H9 (cell line): ENCODE data around the gene CABLES1. TPM values are rescaled to one million over a fixed set of nuclear protein-coding genes. Genes with fewer than 3 reads are reported as not detected.

Experiments used
- DNase-seq: peaks from one replicate; pipeline ENCODE4 v3.0.0-alpha.2; 2017
- H2AFZ ChIP-seq: one replicate; pipeline ENCODE4 v1.6.1; 2013; ENCODE audit warnings: mild to moderate bottlenecking, low read length, control low read depth, moderate library complexity
- H2AK5ac ChIP-seq: 2 replicates; pipeline ENCODE4 v1.6.1; 2013; ENCODE audit warnings: low read length, control low read depth, mixed read lengths; ENCODE audit not compliant: insufficient read length
- H2BK120ac ChIP-seq: one replicate; pipeline ENCODE4 v1.6.1; 2013; ENCODE audit warnings: low read depth, mild to moderate bottlenecking, low read length, control low read depth, inconsistent platforms; ENCODE audit not compliant: poor library complexity, severe bottlenecking
- H2BK12ac ChIP-seq: 2 replicates; pipeline ENCODE4 v1.6.1; 2013; ENCODE audit warnings: low read length, control low read depth, mixed read lengths, low read depth; ENCODE audit not compliant: insufficient read length
- H2BK15ac ChIP-seq: 2 replicates; pipeline ENCODE4 v1.6.1; 2013; ENCODE audit warnings: low read depth, low read length, control low read depth
- H2BK20ac ChIP-seq: one replicate; pipeline ENCODE4 v1.6.1; 2013; ENCODE audit warnings: low read depth, mild to moderate bottlenecking, low read length, control low read depth, inconsistent platforms; ENCODE audit not compliant: poor library complexity, severe bottlenecking
- H2BK5ac ChIP-seq: 2 replicates; pipeline ENCODE4 v1.6.1; 2013; ENCODE audit warnings: low read length, control low read depth, mixed read lengths; ENCODE audit not compliant: insufficient read length
- H3K14ac ChIP-seq: 2 replicates; pipeline ENCODE4 v1.6.1; 2013; ENCODE audit warnings: low read length, control low read depth; ENCODE audit not compliant: insufficient read depth
- H3K18ac ChIP-seq: 2 replicates; pipeline ENCODE4 v1.6.1; 2013; ENCODE audit warnings: low read depth, mild to moderate bottlenecking, mixed read lengths, low read length, control low read depth; ENCODE audit not compliant: insufficient read length
- H3K23ac ChIP-seq: 2 replicates; pipeline ENCODE4 v1.6.1; 2013; ENCODE audit warnings: low read length, control low read depth, mixed read lengths, low read depth; ENCODE audit not compliant: insufficient read length
- H3K23me2 ChIP-seq: 2 replicates; pipeline ENCODE4 v1.6.1; 2013; ENCODE audit warnings: low read depth, mild to moderate bottlenecking, mixed read lengths, low read length, control low read depth; ENCODE audit not compliant: insufficient read length, poor library complexity, severe bottlenecking
- H3K27ac ChIP-seq: 2 replicates; pipeline ENCODE4 v1.5.1; 2013; ENCODE audit warnings: low read length, control low read depth, mixed read lengths, low read depth; ENCODE audit not compliant: insufficient read length
- H3K27me3 ChIP-seq: 2 replicates; pipeline ENCODE4 v1.6.1; 2013; ENCODE audit warnings: low read length, control low read depth, inconsistent platforms; ENCODE audit not compliant: insufficient read depth
- H3K4ac ChIP-seq: 2 replicates; pipeline ENCODE4 v1.6.1; 2013; ENCODE audit warnings: low read depth, mild to moderate bottlenecking, control low read depth, inconsistent platforms, low read length, moderate library complexity
- H3K4me1 ChIP-seq: 2 replicates; pipeline ENCODE4 v1.6.1; 2013; ENCODE audit warnings: low read length, control low read depth, inconsistent platforms; ENCODE audit not compliant: insufficient read depth
- H3K4me2 ChIP-seq: 2 replicates; pipeline ENCODE4 v1.6.1; 2013; ENCODE audit warnings: low read length, control low read depth, mixed read lengths; ENCODE audit not compliant: insufficient read length, insufficient read depth
- H3K56ac ChIP-seq: 2 replicates; pipeline ENCODE4 v1.6.1; 2013; ENCODE audit warnings: low read depth, mild to moderate bottlenecking, mixed read lengths, low read length, control low read depth; ENCODE audit not compliant: insufficient read length
- H3K79me1 ChIP-seq: 2 replicates; pipeline ENCODE4 v1.6.1; 2013; ENCODE audit warnings: low read depth, mild to moderate bottlenecking, moderate library complexity, low read length, control low read depth, inconsistent platforms; ENCODE audit not compliant: insufficient read depth, poor library complexity, severe bottlenecking
- H3K79me2 ChIP-seq: 2 replicates; pipeline ENCODE4 v1.6.1; 2013; ENCODE audit warnings: low read length, control low read depth, inconsistent platforms; ENCODE audit not compliant: insufficient read depth
- H3K9ac ChIP-seq: 2 replicates; pipeline ENCODE4 v1.6.1; 2013; ENCODE audit warnings: low read length, control low read depth, mixed read lengths; ENCODE audit not compliant: insufficient read length; ENCODE audit errors: extremely low read depth
- H3K9me3 ChIP-seq: one replicate; pipeline ENCODE4 v1.6.1; 2013; ENCODE audit warnings: low read depth, low read length, inconsistent platforms; ENCODE audit not compliant: control insufficient read depth
- H3T11ph ChIP-seq: one replicate; pipeline ENCODE4 v1.6.1; 2013; ENCODE audit warnings: mild to moderate bottlenecking, low read length, control low read depth, inconsistent platforms
- H4K20me1 ChIP-seq: one replicate; pipeline ENCODE4 v1.6.1; 2013; ENCODE audit not compliant: control insufficient read depth, insufficient read length, insufficient read depth
- H4K5ac ChIP-seq: 2 replicates; pipeline ENCODE4 v1.6.1; 2013; ENCODE audit warnings: low read depth, mild to moderate bottlenecking, mixed read lengths, low read length, control low read depth; ENCODE audit not compliant: insufficient read length
- H4K8ac ChIP-seq: replicated peaks from 2 replicates; pipeline ENCODE4 v1.6.1; 2013; ENCODE audit warnings: low read length, control low read depth, mixed read lengths, low read depth; ENCODE audit not compliant: insufficient read length
- H4K91ac ChIP-seq: 2 replicates; pipeline ENCODE4 v1.6.1; 2013; ENCODE audit warnings: low read depth, mild to moderate bottlenecking, moderate library complexity, mixed read lengths, low read length, control low read depth; ENCODE audit not compliant: insufficient read length
- H3K27ac Mint-ChIP-seq, 3 experiments: 2 replicates in 2 of 3; 3 replicates in 1 of 3; pipeline ENCODE4 v1.8.0; 2020 to 2021; ENCODE audit warnings: mixed read lengths in 3 of 3, mild to moderate bottlenecking in 1 of 3, moderate library complexity in 1 of 3
- H3K27me3 Mint-ChIP-seq: 2 replicates; pipeline ENCODE4 v1.8.0; 2021; ENCODE audit warnings: low read depth, mild to moderate bottlenecking, moderate library complexity, mixed read lengths
- H3K36me3 Mint-ChIP-seq, 3 experiments: 2 replicates in 2 of 3; 3 replicates in 1 of 3; pipeline ENCODE4 v1.8.0; 2020 to 2021; ENCODE audit warnings: low read depth in 3 of 3, mixed read lengths in 3 of 3; ENCODE audit not compliant: insufficient read depth in 1 of 3
- H3K4me1 Mint-ChIP-seq, 2 experiments: 2 replicates each; pipeline ENCODE4 v1.8.0; 2020; ENCODE audit warnings: mixed read lengths in 2 of 2
- H3K4me3 Mint-ChIP-seq, 2 experiments: 2 replicates in 1 of 2; 3 replicates in 1 of 2; pipeline ENCODE4 v1.8.0; 2020 to 2021; ENCODE audit warnings: mild to moderate bottlenecking in 2 of 2, mixed read lengths in 2 of 2, moderate library complexity in 1 of 2
- H3K9me3 Mint-ChIP-seq, 2 experiments: 2 replicates in 1 of 2; 3 replicates in 1 of 2; pipeline ENCODE4 v1.8.0; 2020; ENCODE audit warnings: mild to moderate bottlenecking in 2 of 2, mixed read lengths in 2 of 2, moderate library complexity in 1 of 2
- WGBS: extraction: QIAGEN DNeasy Blood & Tissue Kit; methylation state at CpG from one replicate; pipeline ENCODE4 v1.1.7; 2013; ENCODE audit warnings: missing lambda C conversion rate, low lambda C conversion rate, mixed read lengths; ENCODE audit not compliant: insufficient read length; ENCODE audit errors: extremely low coverage; 5-methylcytosine and 5-hydroxymethylcytosine counted together
- total RNA-seq: library from RNA; stranded (reverse); gene quantifications from 2 replicates; pipeline ENCODE4 v1.2.1, GENCODE V29; 2021
- TF ChIP-seq, protein P1 (sequence below): fragments of 200-600 bp; sonication (generic); conservative IDR thresholded peaks from 3 replicates; pipeline ENCODE4 v1.8.0; 2021; ENCODE audit warnings: antibody characterized with exemption, mild to moderate bottlenecking

CABLES1 gene
- total RNA-seq, 1 experiment from 2014 or later = 27.1 TPM

- no peak overlapping the region for H2BK5ac ChIP-seq
- no peak overlapping the region for H2BK12ac ChIP-seq
- H2BK120ac ChIP-seq = no peak overlapping the region
- no peak overlapping the region for H2AK5ac ChIP-seq
- no peaks in the 10 kb centered on the region for H3K23me2 ChIP-seq
- no peaks in the 10 kb centered on the region for H3K79me1 ChIP-seq
- H4K91ac ChIP-seq = no peak overlapping the region
- no peak overlapping the region for H2BK20ac ChIP-seq
- Mint-ChIP-seq H3K9me3 (no peaks in the 10 kb centered on the region; a peak in 1 of 5 replicates), H3K27ac (no peak overlapping the region), H3K27me3 (peaks cover 2% of the 10 kb centered on the region; the same call in 1 of the 2 replicates), H3K36me3 (no peaks in the 10 kb centered on the region; a peak in 1 of 7 replicates), H3K4me3 (no peak overlapping the region), H3K4me1 (peaks cover 5 to 10% of the 10 kb centered on the region in 2 experiments; a peak in 2 of 4 replicates)
- no peak overlapping the region for H4K8ac ChIP-seq
- DNase-seq = no peak
- H4K20me1 ChIP-seq = no peaks in the 10 kb centered on the region
- no peak overlapping the region for H3T11ph ChIP-seq
- no peak overlapping the region for H3K4me2 ChIP-seq
- no peak overlapping the region for H3K23ac ChIP-seq
- no peak overlapping the region for H3K9ac ChIP-seq
- TF ChIP-seq, protein P1, sequence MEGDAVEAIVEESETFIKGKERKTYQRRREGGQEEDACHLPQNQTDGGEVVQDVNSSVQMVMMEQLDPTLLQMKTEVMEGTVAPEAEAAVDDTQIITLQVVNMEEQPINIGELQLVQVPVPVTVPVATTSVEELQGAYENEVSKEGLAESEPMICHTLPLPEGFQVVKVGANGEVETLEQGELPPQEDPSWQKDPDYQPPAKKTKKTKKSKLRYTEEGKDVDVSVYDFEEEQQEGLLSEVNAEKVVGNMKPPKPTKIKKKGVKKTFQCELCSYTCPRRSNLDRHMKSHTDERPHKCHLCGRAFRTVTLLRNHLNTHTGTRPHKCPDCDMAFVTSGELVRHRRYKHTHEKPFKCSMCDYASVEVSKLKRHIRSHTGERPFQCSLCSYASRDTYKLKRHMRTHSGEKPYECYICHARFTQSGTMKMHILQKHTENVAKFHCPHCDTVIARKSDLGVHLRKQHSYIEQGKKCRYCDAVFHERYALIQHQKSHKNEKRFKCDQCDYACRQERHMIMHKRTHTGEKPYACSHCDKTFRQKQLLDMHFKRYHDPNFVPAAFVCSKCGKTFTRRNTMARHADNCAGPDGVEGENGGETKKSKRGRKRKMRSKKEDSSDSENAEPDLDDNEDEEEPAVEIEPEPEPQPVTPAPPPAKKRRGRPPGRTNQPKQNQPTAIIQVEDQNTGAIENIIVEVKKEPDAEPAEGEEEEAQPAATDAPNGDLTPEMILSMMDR = no peak
- no peaks in the 10 kb centered on the region for H3K4me1 ChIP-seq
- no peaks in the 10 kb centered on the region for H3K79me2 ChIP-seq
- H3K14ac ChIP-seq = no peak overlapping the region
- no peak overlapping the region for H2AFZ ChIP-seq
- WGBS = no CpG with 5 or more reads among the region's 3 CpGs
- H3K56ac ChIP-seq = no peak overlapping the region
- H3K27ac ChIP-seq = no peak overlapping the region
- H2BK15ac ChIP-seq = no peak overlapping the region
- no peaks in the 10 kb centered on the region for H3K27me3 ChIP-seq
- no peak overlapping the region for H3K4ac ChIP-seq
- no peak overlapping the region for H4K5ac ChIP-seq
- H3K9me3 ChIP-seq = no peaks in the 10 kb centered on the region
- no peak overlapping the region for H3K18ac ChIP-seq
These were observed 30.3 kb upstream of the CABLES1 start for GRCh38 chr18:23105030-23105429.
